ENCODE measurements around the gene SPON1. TPM values are rescaled to one million over a fixed set of nuclear protein-coding genes. Genes with fewer than 3 reads are reported as not detected.

Gene SPON1
- total RNA-seq, 1 donor, result 0.72 TPM

- Histone ChIP-seq H3K4me3 (ENCODE audit: insufficient read depth, low read length) (no peak overlapping the region), H3K36me3 (ENCODE audit: insufficient read depth, low read length) (no peaks in the 10 kb centered on the region), H3K4me2 (ENCODE audit: insufficient read depth, low read length) (no peak overlapping the region), H3K9me3 (ENCODE audit: low read depth, low read length) (no peaks in the 10 kb centered on the region), H4K20me1 (ENCODE audit: insufficient read depth, low read length) (no peaks in the 10 kb centered on the region), H3K4me1 (ENCODE audit: insufficient read depth, low read length) (peaks cover 12% of the 10 kb centered on the region), H3K79me2 (ENCODE audit: insufficient read depth, low read length) (no peaks in the 10 kb centered on the region), H3K27ac (ENCODE audit: low read depth, low read length) (no peak overlapping the region), H2AFZ (ENCODE audit: low read length) (no peak overlapping the region), H3K27me3 (ENCODE audit: insufficient read depth, low read length) (no peaks in the 10 kb centered on the region)
- no peak for DNase-seq (ENCODE audit: insufficient read length, low spot score, missing footprints)
- TF ChIP-seq CTCF (IDR thresholded peaks at IDR 0.05; ENCODE audit: extremely low read depth, low read depth, low read length), result no peak
These were observed 35.5 kb upstream of the SPON1 start for GRCh38 chr11:13926981-13927380.

- H3K4me2 ChIP-seq (ENCODE audit: insufficient read depth, low read length), result no peak overlapping the region
- H3K36me3 ChIP-seq (ENCODE audit: insufficient read depth, low read length), result no peaks in the 10 kb centered on the region
- no peak overlapping the region for H3K27ac ChIP-seq (ENCODE audit: low read depth, low read length)
- no peaks in the 10 kb centered on the region for H4K20me1 ChIP-seq (ENCODE audit: insufficient read depth, low read length)
- no peaks in the 10 kb centered on the region for H3K27me3 ChIP-seq (ENCODE audit: insufficient read depth, low read length)
- no peak overlapping the region for H2AFZ ChIP-seq (ENCODE audit: low read length)
- DNase-seq (ENCODE audit: insufficient read length, low spot score, missing footprints), result no peak
- no peaks in the 10 kb centered on the region for H3K79me2 ChIP-seq (ENCODE audit: insufficient read depth, low read length)
- peaks cover 12% of the 10 kb centered on the region for H3K4me1 ChIP-seq (ENCODE audit: insufficient read depth, low read length)
- no peak overlapping the region for H3K4me3 ChIP-seq (ENCODE audit: insufficient read depth, low read length)
- H3K9me3 ChIP-seq (ENCODE audit: low read depth, low read length), result no peaks in the 10 kb centered on the region
- no peak for TF ChIP-seq CTCF (IDR thresholded peaks at IDR 0.05; ENCODE audit: extremely low read depth, low read depth, low read length)
These were observed 35.0 kb upstream of the SPON1 start for GRCh38 chr11:13927481-13927880.

DNA sequence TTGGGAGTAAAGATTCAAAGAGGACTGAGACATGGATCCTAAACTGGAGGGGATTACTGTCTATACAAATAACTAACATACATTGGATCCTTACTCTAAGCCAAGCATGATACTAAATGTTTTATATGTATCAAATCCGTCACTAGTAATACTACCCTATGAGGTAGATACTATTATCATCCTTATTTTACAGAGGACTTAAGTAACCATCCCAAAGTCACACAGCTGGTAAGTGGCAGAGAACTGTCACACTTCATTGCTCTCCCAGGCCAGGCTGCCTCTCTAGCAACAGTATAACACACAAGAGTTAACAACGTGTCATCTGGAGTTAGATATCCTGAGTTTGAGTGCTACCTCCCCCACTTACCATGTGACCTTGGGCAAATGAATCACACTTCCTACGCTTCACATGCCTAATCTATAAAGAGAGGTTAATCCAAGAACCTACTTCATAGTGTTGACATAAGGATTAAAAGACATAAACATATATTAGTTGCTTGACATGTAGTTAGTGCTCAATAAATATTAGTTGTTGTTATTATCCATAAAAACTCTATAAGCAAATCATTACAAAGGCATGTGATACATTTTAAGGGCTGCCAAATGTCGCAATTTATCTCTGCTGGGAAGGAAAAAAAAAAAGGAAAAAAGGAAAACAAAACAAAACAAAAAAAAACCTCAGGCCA, 33.8 kb upstream of the SPON1 start:
- peak overlapping the region; percentile 30 for H3K4me3 ChIP-seq (ENCODE audit: insufficient read depth, low read length)
- H3K27ac ChIP-seq (ENCODE audit: low read depth, low read length), result peak overlapping the region; percentile 3
- H4K20me1 ChIP-seq (ENCODE audit: insufficient read depth, low read length), result no peaks in the 10 kb centered on the region
- H3K4me2 ChIP-seq (ENCODE audit: insufficient read depth, low read length), result peak overlapping the region; percentile 70
- no peak for TF ChIP-seq CTCF (IDR thresholded peaks at IDR 0.05; ENCODE audit: extremely low read depth, low read depth, low read length)
- no peaks in the 10 kb centered on the region for H3K27me3 ChIP-seq (ENCODE audit: insufficient read depth, low read length)
- peak; percentile 57 for DNase-seq (ENCODE audit: insufficient read length, low spot score, missing footprints)
- H3K36me3 ChIP-seq (ENCODE audit: insufficient read depth, low read length), result no peaks in the 10 kb centered on the region
- H3K4me1 ChIP-seq (ENCODE audit: insufficient read depth, low read length), result peaks cover 12% of the 10 kb centered on the region
- peak overlapping the region; percentile 74 for H2AFZ ChIP-seq (ENCODE audit: low read length)
- no peaks in the 10 kb centered on the region for H3K9me3 ChIP-seq (ENCODE audit: low read depth, low read length)
- H3K79me2 ChIP-seq (ENCODE audit: insufficient read depth, low read length), result no peaks in the 10 kb centered on the region

- Histone ChIP-seq H3K27me3 (ENCODE audit: insufficient read depth, low read length) (no peaks in the 10 kb centered on the region), H3K36me3 (ENCODE audit: insufficient read depth, low read length) (no peaks in the 10 kb centered on the region), H3K4me3 (ENCODE audit: insufficient read depth, low read length) (peak overlapping the region; percentile 30), H3K4me1 (ENCODE audit: insufficient read depth, low read length) (peaks cover 12% of the 10 kb centered on the region), H3K27ac (ENCODE audit: low read depth, low read length) (no peak overlapping the region), H3K79me2 (ENCODE audit: insufficient read depth, low read length) (no peaks in the 10 kb centered on the region), H3K4me2 (ENCODE audit: insufficient read depth, low read length) (peak overlapping the region; percentile 70), H2AFZ (ENCODE audit: low read length) (peak overlapping the region; percentile 56), H4K20me1 (ENCODE audit: insufficient read depth, low read length) (no peaks in the 10 kb centered on the region), H3K9me3 (ENCODE audit: low read depth, low read length) (no peaks in the 10 kb centered on the region)
- DNase-seq (ENCODE audit: insufficient read length, low spot score, missing footprints), result no peak
- no peak for TF ChIP-seq CTCF (IDR thresholded peaks at IDR 0.05; ENCODE audit: extremely low read depth, low read depth, low read length)
These were observed 33.1 kb upstream of the SPON1 start for GRCh38 chr11:13929395-13929891.
